Iris pigment epithelial cell (primary cell): ENCODE data around the gene SETBP1.
A peak's percentile ranks its signal among the peaks of the same experiment; 100 is the strongest.

Experiments used
- DNase-seq: peaks from one replicate; pipeline ENCODE4 v3.0.0-alpha.2; 2011; ENCODE audit warnings: low read depth

Gene SETBP1

GRCh38 chr18:44904768-44905167 is 224.1 kb downstream of the SETBP1 start:
- DNase-seq, result no peak

DNA sequence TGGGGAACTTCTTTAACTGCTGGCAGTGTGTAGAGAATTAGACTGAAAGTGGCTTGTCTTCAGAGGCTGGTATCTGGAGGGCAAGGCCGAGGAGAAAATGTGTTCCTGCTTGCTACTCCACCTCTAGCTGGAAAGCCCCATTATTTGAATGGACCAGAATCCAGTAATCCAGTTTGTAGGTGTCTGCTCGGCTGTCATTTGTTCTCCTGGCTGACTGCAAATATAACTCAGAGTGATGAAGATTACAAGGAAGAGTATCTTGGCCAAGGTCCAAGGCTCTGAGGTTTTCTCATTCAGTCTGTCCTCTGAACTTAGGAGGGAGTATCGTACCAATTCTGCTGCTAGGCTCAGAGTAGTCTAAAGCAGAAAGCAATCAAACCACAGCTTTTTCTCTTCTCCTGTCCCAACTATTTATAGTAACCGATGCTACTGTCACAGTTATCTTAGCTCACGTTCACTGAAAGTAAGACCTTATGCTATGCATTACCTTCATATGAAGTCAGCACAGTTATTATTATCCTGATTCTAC is 228.6 kb downstream of the SETBP1 start:
- peak; percentile 5 for DNase-seq

DNA sequence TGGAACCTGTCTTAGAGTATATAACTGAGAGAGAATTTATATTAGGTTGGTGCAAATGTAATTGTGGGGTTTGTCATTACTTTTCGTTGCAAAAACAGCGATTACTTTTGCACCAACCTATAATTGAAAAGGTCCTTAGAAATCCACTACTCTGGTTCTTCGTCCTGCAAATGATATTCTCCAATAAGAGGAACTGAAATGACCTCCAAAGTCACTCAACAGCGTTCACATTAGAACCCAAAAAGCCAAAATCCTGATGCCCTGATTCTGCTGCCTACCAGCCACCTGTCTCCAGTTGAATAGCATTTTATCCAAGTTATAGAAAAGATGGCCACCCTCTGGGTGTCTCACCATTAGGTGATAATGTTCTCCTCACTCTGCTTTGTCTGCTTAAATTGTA is 230.6 kb downstream of the SETBP1 start:
- no peak for DNase-seq

DNA sequence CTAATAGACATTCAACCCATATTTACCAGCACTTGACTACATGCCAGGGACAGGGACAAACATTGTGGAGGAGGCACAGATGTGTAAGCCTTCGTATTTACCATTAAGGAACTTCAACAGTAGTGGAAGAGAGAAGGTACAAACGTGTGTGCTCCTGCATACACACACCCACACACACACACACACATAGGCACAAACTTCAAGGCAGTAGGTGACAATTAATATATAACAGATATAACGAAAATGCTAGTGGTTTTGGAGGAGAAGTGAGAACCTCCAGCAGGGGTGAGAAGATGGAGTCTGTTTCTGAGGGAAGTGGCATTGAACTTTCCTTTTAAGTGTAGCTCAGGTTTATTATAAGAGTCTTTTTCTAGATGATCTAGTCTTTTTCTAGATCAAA is 231.1 kb downstream of the SETBP1 start:
- no peak for DNase-seq

DNA sequence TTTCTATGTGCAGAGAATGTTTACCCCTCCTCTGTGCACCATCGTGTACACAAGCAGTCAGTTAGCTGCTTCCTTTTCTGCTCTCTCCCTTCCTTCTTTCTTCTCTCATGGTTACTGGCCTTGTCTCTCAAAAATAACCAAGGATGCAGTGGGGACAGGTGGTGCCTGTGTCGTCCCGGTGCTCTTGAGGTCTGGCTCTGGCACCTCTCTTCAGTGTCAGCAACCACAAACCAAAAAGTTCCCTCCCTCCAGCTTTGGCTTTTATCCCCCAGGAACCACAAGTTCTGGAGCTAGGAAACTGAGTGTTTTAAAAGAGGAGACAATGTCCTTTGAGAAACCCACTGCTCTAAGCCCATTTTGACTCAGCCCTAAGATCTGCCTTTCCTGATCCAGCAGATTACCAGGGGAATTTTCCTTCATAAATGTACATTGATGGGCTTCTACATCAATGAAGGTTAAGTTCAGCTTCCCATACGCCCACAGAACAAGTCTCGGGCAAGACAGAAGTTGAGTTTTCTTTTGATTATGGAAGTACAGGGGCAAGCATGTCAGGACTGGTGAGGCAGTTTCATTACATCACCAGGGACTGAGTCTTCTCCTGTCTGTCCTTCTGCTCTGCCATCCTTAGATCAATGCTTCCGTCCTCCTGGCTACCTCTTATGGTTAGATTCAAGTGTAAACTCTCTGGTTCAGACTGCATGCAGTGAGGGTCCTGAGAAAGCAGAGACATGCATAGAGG is 232.2 kb downstream of the SETBP1 start:
- DNase-seq, result no peak

GRCh38 chr18:44914028-44914427 is 233.3 kb downstream of the SETBP1 start:
- DNase-seq, result no peak

DNA sequence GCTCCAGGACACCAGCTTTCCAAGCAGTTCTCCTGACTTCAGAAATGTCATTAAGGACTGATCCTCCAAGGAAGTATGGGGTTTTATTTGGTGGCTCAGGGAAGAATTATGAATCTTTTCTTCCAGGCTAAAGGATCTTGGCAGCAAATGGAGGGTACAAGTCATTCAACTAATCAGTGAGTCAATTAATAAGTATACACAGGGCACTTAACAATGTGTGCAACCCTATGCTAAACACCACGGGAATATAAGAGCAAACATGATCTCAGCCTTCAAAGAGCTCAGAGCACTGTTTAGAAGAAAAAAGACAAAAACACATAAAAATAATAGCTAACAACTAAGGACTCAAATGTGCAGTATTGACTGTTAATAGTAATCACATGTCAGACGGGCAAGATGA is 234.5 kb downstream of the SETBP1 start:
- DNase-seq, result no peak

DNA sequence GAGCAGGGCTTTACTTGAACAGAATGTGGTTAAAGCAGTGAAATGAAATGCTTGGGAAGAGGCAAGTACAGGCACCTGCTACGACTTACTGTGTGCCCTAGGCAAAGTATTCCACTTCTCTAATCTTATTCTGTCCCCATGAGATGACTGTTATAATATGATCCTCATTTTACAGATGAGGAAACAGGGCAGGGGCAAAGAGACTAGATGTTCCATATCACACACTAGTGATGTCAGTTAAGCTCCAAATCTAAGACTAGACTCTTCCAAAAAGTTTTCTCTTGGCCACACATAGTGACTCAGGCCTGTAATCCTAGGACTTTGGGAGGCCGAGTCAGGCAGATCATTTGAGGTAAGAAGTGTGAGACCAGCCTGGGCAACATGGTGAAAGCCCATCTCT is 235.0 kb downstream of the SETBP1 start:
- no peak for DNase-seq

DNA sequence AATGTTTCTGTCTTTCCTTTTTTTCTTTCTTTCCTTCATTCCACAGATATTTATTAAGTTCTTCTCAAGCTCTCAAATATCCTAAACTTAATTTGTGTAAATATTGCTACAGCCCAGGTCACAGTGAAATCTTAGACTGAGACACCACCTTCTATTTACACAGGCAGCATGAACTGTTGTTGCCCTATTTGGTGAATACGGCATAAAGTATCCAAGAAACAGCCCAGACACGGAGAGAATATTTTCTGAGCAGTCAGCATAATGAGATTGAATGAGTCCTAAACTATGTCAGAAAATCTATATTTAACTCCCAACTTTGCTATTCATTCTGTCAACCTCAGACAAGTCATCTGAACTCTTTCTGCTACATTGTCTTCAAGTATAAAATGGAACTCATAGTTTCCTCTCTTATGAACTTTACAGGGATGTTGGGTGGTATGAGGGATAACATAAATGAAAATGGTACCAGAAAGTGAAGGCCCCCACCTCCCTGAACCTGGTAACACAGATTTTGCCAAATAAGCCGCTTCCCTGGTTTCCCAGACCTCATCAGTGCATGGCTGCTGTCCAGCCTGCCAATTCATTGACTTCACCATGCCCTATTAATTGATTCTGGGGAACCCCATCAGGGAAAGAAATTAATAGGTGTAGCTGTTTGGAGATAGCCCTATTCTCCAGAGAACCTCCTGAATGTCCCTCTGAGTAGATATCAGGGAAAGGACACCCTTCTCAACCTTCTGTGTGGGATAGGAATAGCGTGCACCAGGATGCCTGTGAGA is 235.9 kb downstream of the SETBP1 start:
- no peak for DNase-seq

GRCh38 chr18:44917216-44918141 is 236.8 kb downstream of the SETBP1 start:
- DNase-seq, result no peak

DNA sequence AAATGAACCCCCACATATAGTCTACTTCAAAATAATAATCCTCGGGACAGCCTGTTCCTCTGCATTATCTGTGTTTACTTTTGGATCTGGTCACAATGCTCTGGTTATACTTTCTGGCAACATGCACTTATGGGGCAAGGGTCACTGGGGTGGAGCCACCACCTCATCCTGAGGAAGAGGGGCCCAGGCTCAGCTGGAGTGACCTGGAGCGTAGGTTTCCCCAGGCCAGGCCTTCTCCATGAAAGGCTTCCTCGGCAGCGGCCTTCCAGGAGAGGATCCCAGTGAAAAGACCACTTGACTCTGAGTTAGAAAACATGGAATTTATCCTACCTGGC is 237.4 kb downstream of the SETBP1 start:
- DNase-seq, result no peak

- no peak for DNase-seq
Measured at GRCh38 chr18:44920441-44920840, 239.8 kb downstream of the SETBP1 start.

DNA sequence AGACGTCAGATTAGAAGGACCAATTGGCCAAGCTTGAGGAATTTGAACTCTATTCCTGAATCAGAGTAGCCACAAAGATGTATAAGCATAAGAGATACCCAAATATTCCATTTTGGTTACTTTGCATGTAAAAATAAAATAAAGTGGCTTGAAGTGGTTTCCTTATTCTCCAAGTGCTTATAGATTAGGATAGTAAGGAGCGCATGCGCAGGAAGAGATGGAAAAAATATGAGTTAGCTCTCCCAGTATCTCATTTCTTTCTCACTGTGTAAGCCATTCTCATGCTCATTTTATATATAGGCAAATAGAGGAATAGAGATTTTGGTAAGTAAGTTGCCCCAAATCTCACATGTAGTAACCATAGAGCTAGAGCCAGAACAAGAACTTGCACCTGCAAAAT is 241.3 kb downstream of the SETBP1 start:
- no peak for DNase-seq

- no peak for DNase-seq
Measured at GRCh38 chr18:44922968-44923367, 242.3 kb downstream of the SETBP1 start.

DNA sequence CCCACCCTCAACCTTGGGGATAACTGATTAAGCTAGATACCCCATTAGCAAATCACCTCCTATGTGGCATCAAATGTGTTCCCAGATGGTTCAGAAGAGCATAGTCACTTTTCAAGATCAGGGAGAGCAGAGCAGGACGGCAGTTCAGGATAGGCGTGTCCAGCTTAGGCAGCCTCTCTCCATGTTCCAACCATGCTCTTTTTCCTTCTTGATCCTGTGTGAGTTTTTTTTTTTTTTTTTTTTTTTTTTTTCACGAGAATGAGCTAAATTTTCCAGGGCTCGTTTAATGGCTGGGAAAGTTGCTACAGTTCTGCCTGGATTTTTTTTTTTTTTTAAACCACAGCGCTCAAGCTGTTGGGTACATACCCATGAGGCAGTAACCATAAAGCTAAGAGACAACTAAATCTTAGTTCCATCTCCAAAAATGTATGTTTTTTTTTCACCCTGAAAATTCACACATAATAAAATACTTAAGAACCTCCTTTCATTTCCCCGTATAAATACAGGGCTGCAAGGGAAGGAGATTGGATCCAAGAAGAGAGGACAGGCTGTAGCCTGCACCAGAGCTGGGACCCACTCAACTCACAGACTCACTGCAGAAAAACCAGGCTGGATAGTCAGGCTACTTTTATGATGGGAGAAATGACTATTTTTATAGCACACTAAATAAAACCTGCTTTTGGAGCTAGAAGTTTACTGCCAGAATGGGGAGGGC is 244.3 kb downstream of the SETBP1 start:
- no peak for DNase-seq

DNA sequence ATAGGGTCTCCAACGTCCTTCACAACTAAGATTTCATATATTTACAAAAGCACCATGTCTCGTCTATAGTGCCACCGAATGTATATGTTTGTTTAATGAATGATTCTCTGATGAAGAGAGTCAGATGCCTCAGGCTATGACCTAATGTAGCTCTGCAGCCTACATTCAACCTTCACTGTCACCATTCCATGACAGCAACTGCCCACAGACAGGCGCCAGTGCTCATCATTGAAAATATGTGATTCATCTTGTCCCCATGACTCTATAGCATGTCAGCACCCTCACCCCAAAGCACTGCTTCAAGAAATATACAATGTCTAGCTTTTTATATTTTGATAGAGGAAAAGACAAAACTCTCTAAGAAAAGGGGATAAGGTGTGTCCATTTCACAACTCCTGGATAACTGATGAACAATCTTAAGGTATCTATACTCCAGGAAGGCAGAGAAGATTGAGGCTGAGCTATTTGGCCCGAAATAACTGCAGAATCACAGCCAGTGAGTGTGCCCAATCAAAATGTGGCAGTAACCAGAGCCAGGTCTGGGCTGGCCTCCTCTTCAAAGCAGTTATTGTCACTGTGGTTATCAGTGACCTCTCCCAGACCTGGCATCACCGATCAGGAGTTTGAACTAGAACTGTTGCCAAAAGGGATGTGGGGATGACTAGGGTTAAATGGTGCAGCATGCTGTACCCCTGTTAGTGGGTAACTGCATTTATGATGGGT is 246.6 kb downstream of the SETBP1 start:
- no peak for DNase-seq

DNA sequence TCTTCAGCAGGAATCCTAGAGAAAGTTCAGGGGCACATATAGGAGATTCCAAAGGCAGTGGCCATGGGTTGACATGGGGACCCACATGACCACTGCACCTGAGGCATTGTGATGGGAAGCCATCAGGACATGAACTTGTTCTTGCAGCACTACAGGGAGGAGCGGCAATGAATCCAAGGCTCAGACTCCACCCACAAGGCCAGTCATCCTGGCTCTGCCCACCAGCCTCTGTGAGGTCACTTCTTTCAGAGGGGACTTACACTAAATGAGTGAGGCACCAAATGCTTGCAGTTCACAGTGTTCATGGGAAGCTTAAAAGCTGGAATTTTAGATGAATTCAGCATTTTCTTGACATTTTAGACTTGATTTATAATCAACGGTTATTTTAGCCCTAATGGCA is 254.2 kb downstream of the SETBP1 start:
- no peak for DNase-seq

- no peak for DNase-seq
Measured at GRCh38 chr18:44935455-44935854, 254.8 kb downstream of the SETBP1 start.

DNA sequence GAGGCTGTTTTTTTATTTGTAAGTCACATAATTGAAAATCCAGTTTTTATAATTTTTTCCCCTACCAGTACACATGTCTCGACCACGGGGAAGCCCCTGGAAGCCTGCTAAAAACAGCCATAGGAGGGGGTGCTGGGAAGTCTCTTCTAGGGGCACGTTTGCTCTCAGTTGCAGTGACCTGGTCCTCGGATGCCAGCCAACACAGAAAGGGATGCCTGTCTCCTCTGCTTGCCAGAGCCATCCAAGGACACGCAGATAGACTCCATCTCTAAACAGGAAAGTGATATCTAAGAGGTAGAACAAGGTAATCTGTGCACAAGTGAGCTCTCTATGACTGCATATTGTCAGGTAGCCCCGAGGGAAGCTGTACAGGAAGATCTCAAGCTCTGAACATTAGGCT is 255.8 kb downstream of the SETBP1 start:
- DNase-seq, result no peak

DNA sequence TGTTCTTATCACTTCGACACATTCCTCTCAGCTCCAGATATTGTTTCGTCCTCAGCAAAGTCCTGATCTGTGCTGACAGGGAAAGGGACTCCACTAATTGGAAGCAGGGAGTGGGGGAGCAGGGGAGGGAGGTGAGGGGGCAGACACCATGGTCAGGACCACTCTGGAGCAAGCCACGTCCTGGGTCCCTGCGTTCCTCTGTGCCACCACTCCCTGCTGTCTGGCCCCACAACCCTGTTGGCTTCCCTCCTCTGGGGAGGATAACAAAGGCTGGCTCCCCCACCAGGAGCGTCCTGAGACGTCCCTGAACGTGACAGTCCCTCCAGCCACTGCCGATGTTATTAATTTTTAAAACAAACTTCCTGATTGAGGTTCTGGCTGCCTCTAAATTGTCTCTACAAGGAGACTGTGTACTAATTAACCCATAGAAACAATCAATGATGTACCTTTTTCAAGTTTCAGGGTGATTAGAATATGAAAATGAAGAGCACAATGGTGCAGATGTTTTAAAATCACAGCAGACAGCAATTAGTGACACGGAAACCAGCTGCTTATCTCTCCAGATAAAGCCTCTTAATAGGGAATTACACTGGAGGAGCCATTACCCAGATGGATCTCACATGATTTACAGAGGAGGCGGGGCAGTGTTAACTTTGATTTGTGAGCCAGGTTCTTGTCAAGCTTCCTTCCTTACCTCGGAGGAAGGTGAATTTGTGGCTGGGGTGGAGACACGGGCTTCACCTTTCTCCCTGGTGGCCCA is 257.5 kb downstream of the SETBP1 start:
- no peak for DNase-seq
